GM19324 (cell line): Measurements from ENCODE around the gene SSBP3.

ENCODE experiments used
- ATAC-seq: cut with Tn5 transposase; IDR thresholded peaks from one replicate; pipeline ENCODE4 v1.9.1; 2021; ENCODE audit warnings: mild to moderate bottlenecking, moderate library complexity; ENCODE audit not compliant: unreplicated experiment, low FRiP score

Gene SSBP3

GRCh38 chr1:54199765-54200518, 206.3 kb downstream of the SSBP3 start, which contains the start of the genes CYB5RL and MRPL37:
Gene CYB5RL, minus strand, starts transcription at chr1:54200030. Its CDS starts 4,414 bp downstream, at chr1:54195616.
Gene MRPL37, plus strand, starts transcription at chr1:54200167. Its CDS starts 77 bp downstream, at chr1:54200244.
- peak; percentile 92 for ATAC-seq

DNA sequence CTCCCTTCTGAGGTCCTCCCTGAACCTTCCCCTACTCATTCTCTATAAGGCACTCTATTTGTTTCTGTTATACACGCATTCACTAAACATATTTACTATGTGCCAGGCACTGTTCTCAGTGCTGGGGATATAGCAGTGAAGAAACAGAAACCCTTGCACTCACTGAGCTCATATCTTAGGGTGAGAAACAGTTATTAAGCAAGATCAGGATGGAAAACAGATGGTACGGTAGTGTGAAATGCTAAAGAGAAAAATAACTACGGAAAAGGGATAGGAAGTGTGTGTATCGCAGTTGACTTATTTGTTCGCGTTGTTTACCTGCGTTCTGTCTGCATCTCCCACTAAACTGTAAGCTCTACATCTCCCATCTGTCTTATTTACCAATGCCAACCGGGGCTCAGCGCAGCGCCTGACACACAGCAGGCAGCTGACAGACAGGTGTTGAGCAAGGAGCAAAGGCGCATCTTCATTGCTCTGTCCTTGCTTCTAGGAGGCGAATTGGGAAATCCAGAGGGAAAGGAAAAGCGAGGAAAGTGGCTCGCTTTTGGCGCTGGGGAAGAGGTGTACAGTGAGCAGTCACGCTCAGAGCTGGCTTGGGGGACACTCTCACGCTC, 206.9 kb downstream of the SSBP3 start:
- peak; percentile 7 for ATAC-seq

GRCh38 chr1:54193453-54193852, 212.7 kb downstream of the SSBP3 start:
- no peak for ATAC-seq

DNA sequence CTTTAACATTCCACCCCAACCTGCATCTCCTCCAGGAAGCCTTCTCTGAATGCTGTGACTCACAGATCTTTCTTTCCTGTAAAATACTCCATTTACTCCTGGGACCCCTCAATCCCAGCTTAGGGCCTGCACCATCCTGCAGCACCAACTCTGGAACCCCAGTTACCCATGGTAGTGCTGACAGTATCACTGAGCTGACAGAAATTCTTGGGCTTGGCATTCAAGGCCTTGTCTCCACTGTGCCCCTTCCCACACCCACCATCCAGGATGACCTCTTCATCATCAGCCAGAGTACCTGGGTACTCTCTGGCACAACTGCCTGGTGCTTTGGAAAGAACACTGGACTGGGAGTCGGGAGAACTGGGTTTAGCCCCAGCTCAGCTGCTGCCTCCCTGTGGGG, 214.7 kb downstream of the SSBP3 start:
- ATAC-seq: no peak

DNA sequence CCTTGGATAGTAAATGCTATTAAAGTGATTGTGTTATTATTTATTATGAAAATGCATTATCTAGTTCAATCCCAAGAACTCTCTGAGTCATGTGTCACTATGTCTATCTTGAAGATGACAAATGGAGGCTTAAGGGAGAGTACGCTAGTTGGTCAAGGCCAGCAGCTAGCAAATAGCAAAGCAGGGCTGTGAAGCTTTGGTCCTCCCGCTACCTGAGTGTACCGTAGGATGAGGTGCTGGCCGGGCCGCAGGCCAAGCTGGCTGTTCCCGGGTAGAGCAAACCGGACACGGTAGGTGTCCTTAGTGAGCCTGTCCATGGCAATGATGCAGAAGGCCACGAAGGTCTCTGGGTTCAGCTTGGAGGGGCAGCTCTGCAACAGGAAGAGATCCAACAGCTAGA, 215.7 kb downstream of the SSBP3 start:
- no peak for ATAC-seq

DNA sequence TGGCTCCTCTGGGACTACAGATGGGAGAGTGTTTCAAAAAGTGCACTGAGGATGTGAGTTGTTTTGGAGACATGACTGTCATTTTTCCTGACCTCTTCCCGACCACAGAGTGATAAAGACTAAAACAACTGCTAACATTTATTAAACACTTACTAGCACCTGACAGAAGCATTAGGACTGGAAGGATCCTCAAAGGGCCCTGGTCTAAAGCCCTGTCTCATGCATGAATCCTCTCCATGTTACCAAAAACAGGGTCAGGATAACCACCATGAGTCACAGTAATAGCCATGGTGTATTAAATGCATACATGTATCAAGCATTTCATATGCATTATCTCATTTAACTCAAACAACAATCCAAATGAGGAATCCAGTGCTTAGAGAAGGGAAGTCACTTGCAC, 217.9 kb downstream of the SSBP3 start:
- ATAC-seq: no peak

- ATAC-seq: no peak
Observed at GRCh38 chr1:54186056-54186455, 220.1 kb downstream of the SSBP3 start.

DNA sequence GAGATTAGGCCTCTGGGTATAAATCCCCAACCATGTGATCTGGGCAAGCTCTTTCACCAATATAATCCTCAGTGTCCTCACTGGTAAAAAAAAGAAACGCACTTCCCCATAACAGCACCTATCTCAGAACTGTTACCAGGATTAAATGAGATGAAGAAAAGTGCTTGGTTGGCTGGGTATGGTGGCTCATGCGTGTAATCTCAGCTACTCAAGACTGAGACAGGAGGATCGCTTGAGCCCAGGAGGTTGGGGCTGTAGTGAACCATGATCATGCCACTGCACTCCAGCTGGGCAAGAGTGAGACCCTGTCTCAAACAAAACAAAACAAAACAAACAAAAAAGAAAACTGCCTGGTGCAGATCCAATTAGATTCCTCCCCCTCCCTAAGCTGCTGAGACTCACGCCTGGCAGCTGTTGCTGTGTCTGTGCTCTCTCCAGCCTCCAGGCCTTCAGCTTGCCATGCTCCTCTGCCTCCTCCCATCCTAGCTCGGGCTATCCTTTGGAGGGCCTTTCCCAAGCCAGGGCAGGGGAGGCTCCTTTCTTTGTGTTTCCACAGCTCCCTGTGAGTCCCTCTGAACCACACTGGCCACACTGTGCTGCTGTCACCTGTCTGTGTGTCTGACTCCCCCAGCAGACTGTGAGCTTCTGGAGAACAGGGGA, 225.4 kb downstream of the SSBP3 start:
- ATAC-seq: no peak

DNA sequence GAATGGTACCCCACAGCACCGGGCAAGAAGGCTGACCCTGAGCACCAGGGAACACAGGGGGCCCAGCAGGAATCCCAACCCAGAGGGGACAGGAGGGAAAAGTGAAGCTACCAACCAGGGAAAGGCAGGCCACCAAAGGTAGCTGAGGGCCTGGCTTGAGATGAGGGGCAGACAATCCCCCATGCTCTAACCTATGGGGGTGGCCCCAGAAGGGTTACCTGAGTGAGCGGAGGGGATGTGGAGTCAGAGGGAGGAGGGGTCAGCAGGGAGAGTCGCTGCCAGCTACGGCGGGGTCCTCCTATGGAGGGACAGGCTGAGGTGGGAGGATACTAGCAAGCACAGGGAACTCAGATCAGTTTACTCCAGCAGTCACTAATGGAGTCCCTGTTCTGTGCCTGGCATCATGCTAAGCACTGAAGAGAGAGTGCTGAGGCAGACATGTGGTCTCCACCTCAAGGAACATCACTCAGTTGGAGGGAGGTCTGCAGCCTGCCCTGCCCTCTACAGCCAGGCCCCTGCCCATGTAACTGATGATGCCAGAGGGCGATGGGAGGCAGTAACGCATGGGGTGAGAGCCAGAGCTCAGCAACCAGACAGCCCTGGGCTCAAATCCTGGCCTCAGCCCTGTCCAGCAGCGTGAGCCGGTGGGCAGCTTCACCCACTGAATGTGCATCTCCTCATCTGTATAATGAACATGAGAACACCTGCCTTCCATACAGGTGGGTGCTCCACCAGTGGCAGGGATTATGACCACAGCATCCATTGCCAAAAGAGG, 227.7 kb downstream of the SSBP3 start:
- ATAC-seq: no peak

GRCh38 chr1:54177726-54178125, 228.5 kb downstream of the SSBP3 start:
- no peak for ATAC-seq

DNA sequence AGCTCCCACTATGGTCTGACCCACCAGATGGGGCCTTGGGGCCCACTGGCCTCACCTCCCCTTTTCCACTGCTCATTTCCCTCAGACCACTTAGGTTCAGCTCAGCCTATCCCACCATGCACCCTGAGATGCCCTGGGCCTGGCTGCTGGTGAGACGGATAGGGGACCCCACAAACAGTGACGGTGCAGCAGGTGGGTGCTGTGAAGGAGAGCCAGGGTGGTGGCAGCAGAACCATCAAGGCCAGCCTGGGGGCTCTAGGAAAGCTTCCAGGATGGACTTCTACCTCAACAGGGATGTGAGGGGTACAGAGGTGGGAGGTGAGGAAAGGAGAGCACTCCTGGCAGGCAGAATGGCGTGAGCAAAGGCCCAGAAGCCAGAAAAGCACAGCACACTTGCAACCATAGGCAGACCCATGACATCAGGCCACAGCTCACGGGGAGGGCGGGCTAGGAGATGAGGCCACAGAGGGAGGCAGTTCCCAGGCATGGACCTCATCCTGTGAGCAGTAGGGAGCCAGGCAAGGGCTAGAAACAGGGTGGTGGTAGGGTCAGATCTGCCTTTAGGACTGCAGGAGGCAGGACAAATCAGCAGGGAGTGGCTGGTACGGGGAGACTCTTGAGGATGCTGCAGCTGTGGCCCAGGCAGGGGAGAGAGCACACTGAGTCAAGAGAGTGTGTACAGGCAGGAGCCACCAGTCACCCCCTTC, 229.4 kb downstream of the SSBP3 start:
- ATAC-seq: no peak
